ENCODE results near the gene BDH1.

- TF ChIP-seq ZNF274 (IDR thresholded peaks at IDR 0.05; ENCODE audit: low read depth, low read length) (no peak), YY1 (IDR thresholded peaks at IDR 0.05; ENCODE audit: insufficient read depth, insufficient read length) (no peak), SUZ12 (IDR thresholded peaks at IDR 0.05; ENCODE audit: extremely low read depth, insufficient read depth, insufficient read length) (no peak)
Measured at GRCh38 chr3:197578376-197578775, 22.6 kb upstream of the BDH1 start.

All from NT2/D1 (cell line).